MM.1S (cell line): ENCODE data around the gene MYLK4.

Experiments
- DNase-seq: peaks from one replicate; pipeline ENCODE4 v3.0.0-alpha.2; 2015
- H2AFZ ChIP-seq: fragments of 300-600 bp; sonication (generic); 2 replicates; pipeline ENCODE4 v1.6.0; 2016; ENCODE audit warnings: antibody characterized with exemption, low read length
- H3F3A ChIP-seq: fragments of 300-600 bp; sonication (generic); 2 replicates; pipeline ENCODE4 v1.6.1; 2016; ENCODE audit warnings: mild to moderate bottlenecking, antibody characterized with exemption, low read length, moderate library complexity, mixed read lengths; ENCODE audit not compliant: insufficient read depth
- H3K27ac ChIP-seq: fragments of 300-600 bp; sonication (generic); 2 replicates; pipeline ENCODE4 v1.5.1; 2016; ENCODE audit warnings: mild to moderate bottlenecking, low read length
- H3K27me3 ChIP-seq: fragments of 300-600 bp; sonication (generic); replicated peaks from 2 replicates; pipeline ENCODE4 v1.6.0; 2016; ENCODE audit warnings: low read length; ENCODE audit not compliant: insufficient read depth
- H3K36me3 ChIP-seq: fragments of 300-600 bp; sonication (generic); replicated peaks from 2 replicates; pipeline ENCODE4 v1.6.1; 2016; ENCODE audit warnings: mild to moderate bottlenecking, low read length, mixed read lengths; ENCODE audit not compliant: insufficient read depth
- H3K4me1 ChIP-seq: fragments of 300-600 bp; sonication (generic); 2 replicates; pipeline ENCODE4 v1.6.1; 2016; ENCODE audit warnings: low read length, mixed read lengths
- H3K4me2 ChIP-seq: fragments of 300-600 bp; sonication (generic); 2 replicates; pipeline ENCODE4 v1.6.0; 2016; ENCODE audit warnings: low read depth, low read length
- H3K4me3 ChIP-seq: fragments of 300-600 bp; sonication (generic); 2 replicates; pipeline ENCODE4 v1.5.1; 2016; ENCODE audit warnings: low read length, mixed read lengths
- H3K79me2 ChIP-seq: fragments of 300-600 bp; sonication (generic); 2 replicates; pipeline ENCODE4 v1.6.1; 2016; ENCODE audit warnings: mixed run types, low read length, mixed read lengths
- H3K9ac ChIP-seq: fragments of 300-600 bp; sonication (generic); 2 replicates; pipeline ENCODE4 v1.6.1; 2016; ENCODE audit warnings: low read length, mixed read lengths
- H3K9me2 ChIP-seq: fragments of 300-600 bp; sonication (generic); replicated peaks from 2 replicates; pipeline ENCODE4 v1.6.1; 2016; ENCODE audit warnings: mild to moderate bottlenecking, low read length, mixed read lengths; ENCODE audit not compliant: insufficient read depth
- H3K9me3 ChIP-seq: fragments of 300-600 bp; sonication (generic); replicated peaks from 2 replicates; pipeline ENCODE4 v1.6.1; 2016; ENCODE audit warnings: mild to moderate bottlenecking, low read length, mixed read lengths; ENCODE audit not compliant: insufficient read depth
- H4K20me1 ChIP-seq: fragments of 300-600 bp; sonication (generic); 2 replicates; pipeline ENCODE4 v1.6.1; 2016; ENCODE audit warnings: mild to moderate bottlenecking, low read length, moderate library complexity, mixed read lengths; ENCODE audit not compliant: insufficient read depth
- EZH2 ChIP-seq: fragments of 300-600 bp; sonication (generic); optimal IDR thresholded peaks from 2 replicates; pipeline ENCODE3; 2017; ENCODE audit warnings: low read depth, mild to moderate bottlenecking, antibody characterized with exemption, low read length, mixed read lengths
- EZH2phosphoT487 ChIP-seq: fragments of 300-600 bp; sonication (generic); IDR thresholded peaks from 2 replicates; pipeline ENCODE4 v1.6.1; 2018; ENCODE audit warnings: antibody characterized with exemption, low read length
- TF ChIP-seq, protein P1 (sequence below): fragments of 300-600 bp; sonication (generic); IDR thresholded peaks from 2 replicates; pipeline ENCODE4 v1.5.1; 2016; ENCODE audit warnings: antibody characterized with exemption, low read length, mixed read lengths

The MYLK4 gene

DNA sequence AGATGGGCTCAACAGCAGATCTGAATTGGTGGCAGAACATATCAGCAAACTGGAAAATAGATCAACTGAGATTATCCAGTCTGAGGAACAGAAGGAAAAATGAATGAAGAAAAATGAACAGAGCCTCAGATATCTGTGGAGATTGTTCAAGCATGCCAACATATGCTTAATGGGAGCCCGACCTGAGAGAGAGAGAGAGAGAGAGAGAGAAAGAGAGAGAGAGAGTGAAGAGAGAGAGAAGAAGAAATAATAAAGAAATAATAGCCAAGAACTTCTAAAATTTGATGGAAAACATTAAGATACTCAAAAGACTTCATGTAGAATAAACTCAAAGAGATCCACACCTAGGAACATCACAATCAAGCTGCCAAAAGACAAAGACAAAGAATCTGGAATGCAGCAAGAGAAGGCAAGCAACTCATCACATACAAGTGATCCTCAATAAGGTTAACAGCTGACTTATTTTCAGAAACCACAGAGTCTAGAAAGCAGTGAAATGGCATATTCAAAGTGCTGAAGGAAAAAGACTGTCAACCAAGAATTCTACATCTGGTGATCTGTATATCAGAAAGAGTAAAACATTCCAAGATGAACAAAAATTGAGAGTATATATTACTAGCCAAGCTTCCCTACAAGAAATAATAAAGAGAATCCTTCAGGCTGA lies 97.2 kb downstream of the MYLK4 start:
- Histone ChIP-seq H3K4me1 (no peaks in the 10 kb centered on the region), H3K4me2 (no peak overlapping the region), H3K9me3 (no peaks in the 10 kb centered on the region), H3K9ac (no peak overlapping the region), H3K27me3 (peaks cover 39% of the 10 kb centered on the region), H3K9me2 (no peaks in the 10 kb centered on the region), H3K36me3 (no peaks in the 10 kb centered on the region), H3K79me2 (no peaks in the 10 kb centered on the region), H2AFZ (no peak overlapping the region), H4K20me1 (no peaks in the 10 kb centered on the region), H3K4me3 (no peak overlapping the region), H3F3A (no peaks in the 10 kb centered on the region), H3K27ac (no peak overlapping the region)
- TF ChIP-seq EZH2: no peak
- TF ChIP-seq, protein P1, sequence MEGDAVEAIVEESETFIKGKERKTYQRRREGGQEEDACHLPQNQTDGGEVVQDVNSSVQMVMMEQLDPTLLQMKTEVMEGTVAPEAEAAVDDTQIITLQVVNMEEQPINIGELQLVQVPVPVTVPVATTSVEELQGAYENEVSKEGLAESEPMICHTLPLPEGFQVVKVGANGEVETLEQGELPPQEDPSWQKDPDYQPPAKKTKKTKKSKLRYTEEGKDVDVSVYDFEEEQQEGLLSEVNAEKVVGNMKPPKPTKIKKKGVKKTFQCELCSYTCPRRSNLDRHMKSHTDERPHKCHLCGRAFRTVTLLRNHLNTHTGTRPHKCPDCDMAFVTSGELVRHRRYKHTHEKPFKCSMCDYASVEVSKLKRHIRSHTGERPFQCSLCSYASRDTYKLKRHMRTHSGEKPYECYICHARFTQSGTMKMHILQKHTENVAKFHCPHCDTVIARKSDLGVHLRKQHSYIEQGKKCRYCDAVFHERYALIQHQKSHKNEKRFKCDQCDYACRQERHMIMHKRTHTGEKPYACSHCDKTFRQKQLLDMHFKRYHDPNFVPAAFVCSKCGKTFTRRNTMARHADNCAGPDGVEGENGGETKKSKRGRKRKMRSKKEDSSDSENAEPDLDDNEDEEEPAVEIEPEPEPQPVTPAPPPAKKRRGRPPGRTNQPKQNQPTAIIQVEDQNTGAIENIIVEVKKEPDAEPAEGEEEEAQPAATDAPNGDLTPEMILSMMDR: no peak
- no peak for TF ChIP-seq EZH2phosphoT487
- DNase-seq: no peak

GRCh38 chr6:2652611-2653010 lies 98.1 kb downstream of the MYLK4 start:
- H3K27ac ChIP-seq: no peak overlapping the region
- no peaks in the 10 kb centered on the region for H3K9me2 ChIP-seq
- H2AFZ ChIP-seq: no peak overlapping the region
- no peaks in the 10 kb centered on the region for H3K4me1 ChIP-seq
- no peaks in the 10 kb centered on the region for H3F3A ChIP-seq
- H3K79me2 ChIP-seq: no peaks in the 10 kb centered on the region
- peaks cover 47% of the 10 kb centered on the region for H3K27me3 ChIP-seq
- no peaks in the 10 kb centered on the region for H3K36me3 ChIP-seq
- no peak overlapping the region for H3K9ac ChIP-seq
- no peaks in the 10 kb centered on the region for H3K9me3 ChIP-seq
- no peak for TF ChIP-seq EZH2
- TF ChIP-seq EZH2phosphoT487: no peak
- TF ChIP-seq, protein P1: no peak
- no peaks in the 10 kb centered on the region for H4K20me1 ChIP-seq
- no peak for DNase-seq
- H3K4me3 ChIP-seq: no peak overlapping the region
- H3K4me2 ChIP-seq: no peak overlapping the region

- Histone ChIP-seq H3K79me2 (no peaks in the 10 kb centered on the region), H3K4me1 (no peaks in the 10 kb centered on the region), H4K20me1 (no peaks in the 10 kb centered on the region), H3K9ac (no peak overlapping the region), H3K9me3 (no peaks in the 10 kb centered on the region), H3F3A (no peaks in the 10 kb centered on the region), H3K4me2 (no peak overlapping the region), H3K27ac (no peak overlapping the region), H3K27me3 (peaks cover 54% of the 10 kb centered on the region), H3K9me2 (no peaks in the 10 kb centered on the region), H3K36me3 (no peaks in the 10 kb centered on the region), H3K4me3 (no peak overlapping the region), H2AFZ (no peak overlapping the region)
- no peak for TF ChIP-seq EZH2
- TF ChIP-seq, protein P1: no peak
- TF ChIP-seq EZH2phosphoT487: no peak
- no peak for DNase-seq
Measured at GRCh38 chr6:2651961-2652360, 98.8 kb downstream of the MYLK4 start.
